GM23338 (cell line): ENCODE results near the gene PPP1R16B. TPM values are rescaled to one million over a fixed set of nuclear protein-coding genes. Genes with fewer than 3 reads are reported as not detected.

Experiments
- ATAC-seq: fragments of 200-7000 bp; cut with Tn5 transposase; 3 replicates; pipeline ENCODE4 v1.9.1; 2020
- DNase-seq: peaks from one replicate; pipeline ENCODE4 v3.0.0-alpha.2; 2015; ENCODE audit warnings: low spot score
- H2AFZ ChIP-seq: fragments of 200-600 bp; sonication (generic); 2 replicates; pipeline ENCODE4 v1.8.0; 2016; ENCODE audit warnings: antibody characterized with exemption, mild to moderate bottlenecking, moderate library complexity
- H3F3A ChIP-seq: fragments of 200-600 bp; sonication (generic); replicated peaks from 2 replicates; pipeline ENCODE4 v1.8.0; 2017; ENCODE audit warnings: antibody characterized with exemption, mixed run types, low read depth
- H3K27ac ChIP-seq: fragments of 200-600 bp; sonication (generic); 2 replicates; pipeline ENCODE4 v1.6.1; 2016; ENCODE audit warnings: low read depth
- H3K27me3 ChIP-seq: fragments of 200-600 bp; sonication (generic); 2 replicates; pipeline ENCODE4 v1.8.0; 2016; ENCODE audit warnings: mild to moderate bottlenecking, mixed run types, moderate library complexity; ENCODE audit not compliant: insufficient read depth
- H3K36me3 ChIP-seq: fragments of 200-600 bp; sonication (generic); 2 replicates; pipeline ENCODE4 v1.8.0; 2016; ENCODE audit warnings: mild to moderate bottlenecking; ENCODE audit not compliant: insufficient read depth
- H3K4me1 ChIP-seq: fragments of 200-600 bp; sonication (generic); 2 replicates; pipeline ENCODE4 v1.8.0; 2016; ENCODE audit warnings: mild to moderate bottlenecking, moderate library complexity; ENCODE audit not compliant: insufficient read depth
- H3K4me2 ChIP-seq: fragments of 200-600 bp; sonication (generic); 2 replicates; pipeline ENCODE4 v1.7.1; 2017; ENCODE audit warnings: mixed run types
- H3K4me3 ChIP-seq: fragments of 200-600 bp; sonication (generic); 2 replicates; pipeline ENCODE4 v1.6.1; 2016; ENCODE audit warnings: mixed run types
- H3K79me2 ChIP-seq: fragments of 200-600 bp; sonication (generic); replicated peaks from 2 replicates; pipeline ENCODE4 v1.8.0; 2017; ENCODE audit warnings: mild to moderate bottlenecking; ENCODE audit not compliant: insufficient read depth
- H3K9me2 ChIP-seq: fragments of 200-600 bp; sonication (generic); 2 replicates; pipeline ENCODE4 v1.8.0; 2017; ENCODE audit not compliant: insufficient read depth
- H4K20me1 ChIP-seq: fragments of 200-600 bp; sonication (generic); replicated peaks from 2 replicates; pipeline ENCODE4 v1.8.0; 2017; ENCODE audit warnings: mild to moderate bottlenecking; ENCODE audit not compliant: insufficient read depth
- H3K27ac Mint-ChIP-seq: 2 replicates; pipeline ENCODE4 v1.8.0; 2020; ENCODE audit warnings: inconsistent platforms, mild to moderate bottlenecking, moderate library complexity, mixed read lengths
- H3K27me3 Mint-ChIP-seq: 3 replicates; pipeline ENCODE4 v1.8.0; 2022; ENCODE audit warnings: low read depth, mild to moderate bottlenecking, moderate library complexity, mixed read lengths, inconsistent platforms; ENCODE audit not compliant: insufficient read depth, poor library complexity
- H3K36me3 Mint-ChIP-seq: 3 replicates; pipeline ENCODE4 v1.8.0; 2021; ENCODE audit warnings: low read depth, mild to moderate bottlenecking, inconsistent platforms, moderate library complexity, mixed read lengths
- H3K4me1 Mint-ChIP-seq: 3 replicates; pipeline ENCODE4 v1.8.0; 2020; ENCODE audit warnings: mild to moderate bottlenecking, inconsistent platforms, mixed read lengths
- H3K4me3 Mint-ChIP-seq: 3 replicates; pipeline ENCODE4 v1.8.0; 2021; ENCODE audit warnings: moderate library complexity, mild to moderate bottlenecking, inconsistent platforms, mixed read lengths
- H3K9me3 Mint-ChIP-seq: 3 replicates; pipeline ENCODE4 v1.8.0; 2020; ENCODE audit warnings: moderate library complexity, mild to moderate bottlenecking, inconsistent platforms, mixed read lengths
- CREB1 ChIP-seq: fragments of 250-450 bp; sonication (Bioruptor Pico); IDR thresholded peaks from 2 replicates; pipeline ENCODE4 v1.5.0; 2020; ENCODE audit warnings: low read depth, mild to moderate bottlenecking, moderate library complexity
- EZH2 ChIP-seq: fragments of 200-600 bp; sonication (generic); IDR thresholded peaks from one replicate; pipeline ENCODE4 v1.8.0; 2017; ENCODE audit warnings: antibody characterized with exemption, mild to moderate bottlenecking, low read depth; ENCODE audit not compliant: unreplicated experiment
- EZH2phosphoT487 ChIP-seq: fragments of 200-600 bp; sonication (generic); IDR thresholded peaks from one replicate; pipeline ENCODE4 v1.8.1; 2018; ENCODE audit warnings: antibody characterized with exemption; ENCODE audit not compliant: unreplicated experiment
- JUNB ChIP-seq: IDR thresholded peaks from one replicate; pipeline ENCODE4 v1.6.1; 2016; ENCODE audit warnings: antibody characterized with exemption; ENCODE audit not compliant: unreplicated experiment
- NANOG ChIP-seq: IDR thresholded peaks from 2 replicates; pipeline ENCODE4 v1.6.1; 2016; ENCODE audit warnings: antibody characterized with exemption, borderline replicate concordance
- POLR2AphosphoS5 ChIP-seq: IDR thresholded peaks from 2 replicates; pipeline ENCODE4 v1.6.1; 2016; ENCODE audit warnings: antibody characterized with exemption, low read depth
- STAT1 ChIP-seq: IDR thresholded peaks from one replicate; pipeline ENCODE4 v1.6.1; 2016; ENCODE audit warnings: antibody characterized with exemption; ENCODE audit not compliant: unreplicated experiment
- ZNF114 ChIP-seq: fragments of 250-450 bp; sonication (Bioruptor Pico); IDR thresholded peaks from 2 replicates; pipeline ENCODE4 v1.5.0; 2020; ENCODE audit warnings: mild to moderate bottlenecking, moderate library complexity
- ZNF331 ChIP-seq: fragments of 250-450 bp; sonication (Bioruptor Pico); IDR thresholded peaks from 2 replicates; pipeline ENCODE4 v1.5.0; 2020; ENCODE audit warnings: low read depth, mild to moderate bottlenecking, moderate library complexity
- polyA plus RNA-seq: library from polyadenylated mRNA; unstranded; fragments of >200 nt; fragmentation: Nextera tagmentation; extraction: Ambion mirVana; gene quantifications from 2 replicates; pipeline ENCODE4 v1.2.1, GENCODE V29; 2016
- total RNA-seq: library from RNA; depleted of rRNA; stranded (reverse); fragments of >200 nt; shearing (Covaris generic); gene quantifications from 2 replicates; pipeline ENCODE4 v1.2.3, GENCODE V29; 2014
- TF ChIP-seq, protein P1 (sequence below), 2 experiments: fragments of 200-600 bp in 1 of 2; sonication (generic) in 1 of 2; conservative IDR thresholded peaks; 2 replicates each; pipeline versions ENCODE4 v1.5.1 to v1.6.1; 2016 to 2017; ENCODE audit warnings: antibody characterized with exemption in 2 of 2, low read depth in 2 of 2, mild to moderate bottlenecking in 2 of 2, moderate library complexity in 1 of 2
- TF ChIP-seq, protein P2 (sequence below): fragments of 250-450 bp; sonication (Bioruptor Pico); IDR thresholded peaks from 2 replicates; pipeline ENCODE4 v1.5.0; 2020; ENCODE audit warnings: mild to moderate bottlenecking, moderate library complexity

The PPP1R16B gene
- total and polyA plus RNA-seq, 2 experiments from 2014 or later = 1.6 to 11.5 TPM

DNA sequence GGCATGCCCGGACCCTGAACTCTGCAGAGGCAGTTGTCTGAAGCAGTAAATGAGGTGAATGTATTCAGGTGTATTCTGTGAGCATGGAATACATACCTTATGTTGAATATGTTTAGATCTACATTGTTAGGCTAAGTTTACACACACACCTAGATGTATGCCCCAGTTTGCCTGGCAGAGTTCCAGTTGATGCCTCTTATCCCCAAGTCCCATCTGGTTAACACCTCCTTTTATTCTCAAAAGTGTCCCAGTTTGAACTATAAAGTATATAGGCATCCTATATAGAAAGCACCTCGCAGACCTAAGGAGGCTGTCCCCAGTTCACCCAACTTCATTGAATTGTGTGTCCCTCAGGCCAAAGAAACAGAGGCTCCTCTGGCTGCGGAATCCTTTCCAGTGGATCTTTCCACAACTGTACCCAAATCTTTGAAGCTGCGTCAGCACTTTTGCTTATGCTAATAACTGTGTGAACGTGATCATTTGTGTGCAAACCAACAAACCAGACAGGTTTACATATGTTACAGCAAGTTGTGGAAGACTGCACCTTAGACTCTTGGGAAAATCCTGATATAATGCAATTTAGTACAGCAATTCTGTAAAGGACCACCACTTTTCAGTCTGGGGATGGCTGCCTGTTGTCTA is 151.9 kb downstream of the PPP1R16B start:
- Mint-ChIP-seq H3K4me3 (no peak overlapping the region), H3K27ac (no peak overlapping the region), H3K36me3 (peaks cover 25% of the 10 kb centered on the region), H3K27me3 (peaks cover 8% of the 10 kb centered on the region), H3K4me1 (peaks cover 10% of the 10 kb centered on the region; the same call in 2 of the 3 replicates), H3K9me3 (no peaks in the 10 kb centered on the region; the same call in 2 of the 3 replicates)
- H3K4me1 ChIP-seq = peaks cover 7% of the 10 kb centered on the region
- H3K27me3 ChIP-seq = no peaks in the 10 kb centered on the region
- H3K9me2 ChIP-seq = no peaks in the 10 kb centered on the region
- H3K79me2 ChIP-seq = 0 out of 2 replicates have a peak, but pooled peaks cover under 1% of the 10 kb centered on the region
- H4K20me1 ChIP-seq = no peaks in the 10 kb centered on the region
- H3K4me3 ChIP-seq = no peak overlapping the region
- DNase-seq = no peak
- H3K36me3 ChIP-seq = peaks cover 9% of the 10 kb centered on the region; the same call in 1 of the 2 replicates
- H2AFZ ChIP-seq = no peak overlapping the region
- ATAC-seq = no peak
- no peak overlapping the region for H3K27ac ChIP-seq
- H3F3A ChIP-seq = peaks cover 8% of the 10 kb centered on the region; the same call in 1 of the 2 replicates
- no peak overlapping the region for H3K4me2 ChIP-seq
- no peak for TF ChIP-seq ZNF331 (CRISPR knock-in tag)
- no peak for TF ChIP-seq STAT1
- no peak for TF ChIP-seq CREB1 (CRISPR knock-in tag)
- no peak for TF ChIP-seq ZNF114 (CRISPR knock-in tag)
- TF ChIP-seq POLR2AphosphoS5 = no peak
- no peak for TF ChIP-seq EZH2phosphoT487
- TF ChIP-seq, protein P1, sequence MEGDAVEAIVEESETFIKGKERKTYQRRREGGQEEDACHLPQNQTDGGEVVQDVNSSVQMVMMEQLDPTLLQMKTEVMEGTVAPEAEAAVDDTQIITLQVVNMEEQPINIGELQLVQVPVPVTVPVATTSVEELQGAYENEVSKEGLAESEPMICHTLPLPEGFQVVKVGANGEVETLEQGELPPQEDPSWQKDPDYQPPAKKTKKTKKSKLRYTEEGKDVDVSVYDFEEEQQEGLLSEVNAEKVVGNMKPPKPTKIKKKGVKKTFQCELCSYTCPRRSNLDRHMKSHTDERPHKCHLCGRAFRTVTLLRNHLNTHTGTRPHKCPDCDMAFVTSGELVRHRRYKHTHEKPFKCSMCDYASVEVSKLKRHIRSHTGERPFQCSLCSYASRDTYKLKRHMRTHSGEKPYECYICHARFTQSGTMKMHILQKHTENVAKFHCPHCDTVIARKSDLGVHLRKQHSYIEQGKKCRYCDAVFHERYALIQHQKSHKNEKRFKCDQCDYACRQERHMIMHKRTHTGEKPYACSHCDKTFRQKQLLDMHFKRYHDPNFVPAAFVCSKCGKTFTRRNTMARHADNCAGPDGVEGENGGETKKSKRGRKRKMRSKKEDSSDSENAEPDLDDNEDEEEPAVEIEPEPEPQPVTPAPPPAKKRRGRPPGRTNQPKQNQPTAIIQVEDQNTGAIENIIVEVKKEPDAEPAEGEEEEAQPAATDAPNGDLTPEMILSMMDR (conservative IDR thresholded peaks at IDR 0.05; ENCODE audit: low read depth in 2 of 2) = no peak
- no peak for TF ChIP-seq EZH2
- TF ChIP-seq JUNB = no peak
- no peak for TF ChIP-seq NANOG

DNA sequence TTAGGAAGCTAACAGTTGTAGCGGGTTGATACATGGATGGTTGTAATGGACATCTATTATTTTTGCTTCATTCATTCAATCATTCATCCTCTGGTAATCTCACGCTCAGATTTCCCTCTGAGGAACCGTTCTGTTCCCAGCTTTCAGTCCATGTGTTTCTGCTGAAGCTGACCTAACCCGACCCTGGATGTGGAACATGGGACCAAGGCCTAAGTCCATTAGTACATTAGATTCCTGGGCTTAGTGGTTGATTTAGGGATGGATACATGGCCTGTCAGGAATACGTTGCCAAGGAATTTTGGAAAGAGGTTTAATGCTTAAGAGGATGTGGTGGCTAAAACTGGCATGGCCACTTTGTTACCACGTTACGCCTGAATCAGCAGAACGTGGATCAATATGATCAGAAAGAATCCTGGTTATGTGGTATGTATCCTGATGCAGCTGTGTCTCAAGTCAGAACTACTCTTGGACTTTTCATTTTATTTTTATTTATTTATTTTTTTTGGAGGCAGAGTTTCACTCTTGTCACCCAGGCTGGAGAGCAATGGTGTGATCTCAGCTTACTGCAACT is 152.5 kb downstream of the PPP1R16B start:
- DNase-seq = no peak
- no peak overlapping the region for H3K27ac Mint-ChIP-seq
- TF ChIP-seq, protein P2, sequence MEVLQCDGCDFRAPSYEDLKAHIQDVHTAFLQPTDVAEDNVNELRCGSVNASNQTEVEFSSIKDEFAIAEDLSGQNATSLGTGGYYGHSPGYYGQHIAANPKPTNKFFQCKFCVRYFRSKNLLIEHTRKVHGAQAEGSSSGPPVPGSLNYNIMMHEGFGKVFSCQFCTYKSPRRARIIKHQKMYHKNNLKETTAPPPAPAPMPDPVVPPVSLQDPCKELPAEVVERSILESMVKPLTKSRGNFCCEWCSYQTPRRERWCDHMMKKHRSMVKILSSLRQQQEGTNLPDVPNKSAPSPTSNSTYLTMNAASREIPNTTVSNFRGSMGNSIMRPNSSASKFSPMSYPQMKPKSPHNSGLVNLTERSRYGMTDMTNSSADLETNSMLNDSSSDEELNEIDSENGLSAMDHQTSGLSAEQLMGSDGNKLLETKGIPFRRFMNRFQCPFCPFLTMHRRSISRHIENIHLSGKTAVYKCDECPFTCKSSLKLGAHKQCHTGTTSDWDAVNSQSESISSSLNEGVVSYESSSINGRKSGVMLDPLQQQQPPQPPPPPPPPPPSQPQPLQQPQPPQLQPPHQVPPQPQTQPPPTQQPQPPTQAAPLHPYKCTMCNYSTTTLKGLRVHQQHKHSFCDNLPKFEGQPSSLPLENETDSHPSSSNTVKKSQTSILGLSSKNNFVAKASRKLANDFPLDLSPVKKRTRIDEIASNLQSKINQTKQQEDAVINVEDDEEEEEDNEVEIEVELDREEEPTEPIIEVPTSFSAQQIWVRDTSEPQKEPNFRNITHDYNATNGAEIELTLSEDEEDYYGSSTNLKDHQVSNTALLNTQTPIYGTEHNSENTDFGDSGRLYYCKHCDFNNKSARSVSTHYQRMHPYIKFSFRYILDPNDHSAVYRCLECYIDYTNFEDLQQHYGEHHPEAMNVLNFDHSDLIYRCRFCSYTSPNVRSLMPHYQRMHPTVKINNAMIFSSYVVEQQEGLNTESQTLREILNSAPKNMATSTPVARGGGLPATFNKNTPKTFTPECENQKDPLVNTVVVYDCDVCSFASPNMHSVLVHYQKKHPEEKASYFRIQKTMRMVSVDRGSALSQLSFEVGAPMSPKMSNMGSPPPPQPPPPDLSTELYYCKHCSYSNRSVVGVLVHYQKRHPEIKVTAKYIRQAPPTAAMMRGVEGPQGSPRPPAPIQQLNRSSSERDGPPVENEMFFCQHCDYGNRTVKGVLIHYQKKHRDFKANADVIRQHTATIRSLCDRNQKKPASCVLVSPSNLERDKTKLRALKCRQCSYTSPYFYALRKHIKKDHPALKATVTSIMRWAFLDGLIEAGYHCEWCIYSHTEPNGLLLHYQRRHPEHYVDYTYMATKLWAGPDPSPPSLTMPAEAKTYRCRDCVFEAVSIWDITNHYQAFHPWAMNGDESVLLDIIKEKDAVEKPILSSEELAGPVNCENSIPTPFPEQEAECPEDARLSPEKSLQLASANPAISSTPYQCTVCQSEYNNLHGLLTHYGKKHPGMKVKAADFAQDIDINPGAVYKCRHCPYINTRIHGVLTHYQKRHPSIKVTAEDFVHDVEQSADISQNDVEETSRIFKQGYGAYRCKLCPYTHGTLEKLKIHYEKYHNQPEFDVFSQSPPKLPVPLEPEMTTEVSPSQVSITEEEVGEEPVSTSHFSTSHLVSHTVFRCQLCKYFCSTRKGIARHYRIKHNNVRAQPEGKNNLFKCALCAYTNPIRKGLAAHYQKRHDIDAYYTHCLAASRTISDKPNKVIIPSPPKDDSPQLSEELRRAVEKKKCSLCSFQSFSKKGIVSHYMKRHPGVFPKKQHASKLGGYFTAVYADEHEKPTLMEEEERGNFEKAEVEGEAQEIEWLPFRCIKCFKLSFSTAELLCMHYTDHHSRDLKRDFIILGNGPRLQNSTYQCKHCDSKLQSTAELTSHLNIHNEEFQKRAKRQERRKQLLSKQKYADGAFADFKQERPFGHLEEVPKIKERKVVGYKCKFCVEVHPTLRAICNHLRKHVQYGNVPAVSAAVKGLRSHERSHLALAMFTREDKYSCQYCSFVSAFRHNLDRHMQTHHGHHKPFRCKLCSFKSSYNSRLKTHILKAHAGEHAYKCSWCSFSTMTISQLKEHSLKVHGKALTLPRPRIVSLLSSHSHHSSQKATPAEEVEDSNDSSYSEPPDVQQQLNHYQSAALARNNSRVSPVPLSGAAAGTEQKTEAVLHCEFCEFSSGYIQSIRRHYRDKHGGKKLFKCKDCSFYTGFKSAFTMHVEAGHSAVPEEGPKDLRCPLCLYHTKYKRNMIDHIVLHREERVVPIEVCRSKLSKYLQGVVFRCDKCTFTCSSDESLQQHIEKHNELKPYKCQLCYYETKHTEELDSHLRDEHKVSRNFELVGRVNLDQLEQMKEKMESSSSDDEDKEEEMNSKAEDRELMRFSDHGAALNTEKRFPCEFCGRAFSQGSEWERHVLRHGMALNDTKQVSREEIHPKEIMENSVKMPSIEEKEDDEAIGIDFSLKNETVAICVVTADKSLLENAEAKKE (CRISPR knock-in tag) = no peak
- TF ChIP-seq, protein P1 (conservative IDR thresholded peaks at IDR 0.05; ENCODE audit: low read depth in 2 of 2) = no peak
- TF ChIP-seq CREB1 (CRISPR knock-in tag) = no peak

More for the DNA sequence above, 152.5 kb downstream of the PPP1R16B start:
- Histone ChIP-seq H3K9me2 (no peaks in the 10 kb centered on the region), H3K4me1 (peaks cover 7% of the 10 kb centered on the region), H3K4me3 (no peak overlapping the region), H3K79me2 (peaks cover 6% of the 10 kb centered on the region), H3K27ac (no peak overlapping the region), H3K36me3 (peaks cover 7% of the 10 kb centered on the region; the same call in 1 of the 2 replicates), H4K20me1 (no peaks in the 10 kb centered on the region), H3F3A (peaks cover 8% of the 10 kb centered on the region; the same call in 1 of the 2 replicates), H3K4me2 (no peak overlapping the region), H2AFZ (no peak overlapping the region), H3K27me3 (no peaks in the 10 kb centered on the region)
- ATAC-seq = no peak
- Mint-ChIP-seq H3K36me3 (peaks cover 19% of the 10 kb centered on the region), H3K9me3 (no peaks in the 10 kb centered on the region; the same call in 2 of the 3 replicates), H3K4me3 (no peak overlapping the region), H3K27me3 (peaks cover 8% of the 10 kb centered on the region), H3K4me1 (peaks cover 11% of the 10 kb centered on the region; the same call in 2 of the 3 replicates)
